HG03139 (cell line): ENCODE data around the gene NCAPD2.

Source experiments
- ATAC-seq: cut with Tn5 transposase; IDR thresholded peaks from one replicate; pipeline ENCODE4 v1.9.1; 2021; ENCODE audit not compliant: unreplicated experiment

NCAPD2 gene

GRCh38 chr12:6493497-6494257 lies at the start of gene NCAPD2:
Gene NCAPD2 (plus strand): TSS chr12:6494102. CDS start chr12:6495099, 997 bp downstream.
- peak; percentile 77 for ATAC-seq

GRCh38 chr12:6444704-6445688 lies 48.9 kb upstream of the NCAPD2 start, which contains the start of gene CD27:
Gene CD27 (plus strand): TSS chr12:6444955. CDS start chr12:6445096, 141 bp downstream.
- ATAC-seq = no peak

GRCh38 chr12:6450091-6450868 lies 43.6 kb upstream of the NCAPD2 start:
- ATAC-seq = no peak

GRCh38 chr12:6450869-6451347 lies 43.0 kb upstream of the NCAPD2 start:
- peak; percentile 6 for ATAC-seq

GRCh38 chr12:6451348-6452244 lies 42.3 kb upstream of the NCAPD2 start, which contains the start of gene TAPBPL:
Gene TAPBPL (plus strand): TSS chr12:6452042. CDS start chr12:6452249, 207 bp downstream.
- peak; percentile 67 for ATAC-seq

GRCh38 chr12:6452245-6452943 lies 41.5 kb upstream of the NCAPD2 start:
- ATAC-seq = no peak

GRCh38 chr12:6452944-6453630 lies 40.8 kb upstream of the NCAPD2 start:
- no peak for ATAC-seq

GRCh38 chr12:6457220-6457945 lies 36.5 kb upstream of the NCAPD2 start:
- no peak for ATAC-seq

- no peak for ATAC-seq
Observed at GRCh38 chr12:6458281-6459003, 35.5 kb upstream of the NCAPD2 start.

GRCh38 chr12:6459004-6459337 lies 34.9 kb upstream of the NCAPD2 start:
- ATAC-seq = no peak

- ATAC-seq = no peak
Observed at GRCh38 chr12:6460751-6461371, 33.0 kb upstream of the NCAPD2 start.

GRCh38 chr12:6461401-6462233 lies 32.3 kb upstream of the NCAPD2 start:
- ATAC-seq = peak; percentile 80

GRCh38 chr12:6462234-6462995 lies 31.5 kb upstream of the NCAPD2 start:
- peak; percentile 11 for ATAC-seq

GRCh38 chr12:6463216-6463615 lies 30.7 kb upstream of the NCAPD2 start:
- no peak for ATAC-seq

- no peak for ATAC-seq
Observed at GRCh38 chr12:6463858-6464257, 30.0 kb upstream of the NCAPD2 start.
